ENCODE results near the gene SLC15A1. TPM values are rescaled to one million over a fixed set of nuclear protein-coding genes. Genes with fewer than 3 reads are reported as not detected.

The SLC15A1 gene
- polyA plus RNA-seq, 1 experiment = not detected

- Histone ChIP-seq H3K27ac (ENCODE audit: low read depth, low read length) (no peak overlapping the region), H3K9me3 (ENCODE audit: control insufficient read depth, insufficient read depth, low read length) (no peaks in the 10 kb centered on the region), H3K27me3 (ENCODE audit: control insufficient read depth, insufficient read depth, low read length) (no peaks in the 10 kb centered on the region), H3K4me3 (ENCODE audit: low read depth, low read length) (no peak overlapping the region)
- no peak for DNase-seq (ENCODE audit: low read depth, low spot score)
- CTCF ChIA-PET = no interaction called here
- TF ChIP-seq CTCF (IDR thresholded peaks at IDR 0.05; ENCODE audit: low read depth, low read length) = no peak
- POLR2A ChIA-PET = no interaction called here
These were observed 40.5 kb upstream of the SLC15A1 start for GRCh38 chr13:98792785-98793495.

GRCh38 chr13:98792321-98792720 lies 39.8 kb upstream of the SLC15A1 start:
- H3K27me3 ChIP-seq (ENCODE audit: control insufficient read depth, insufficient read depth, low read length) = peaks cover 1% of the 10 kb centered on the region
- H3K9me3 ChIP-seq (ENCODE audit: control insufficient read depth, insufficient read depth, low read length) = no peaks in the 10 kb centered on the region
- DNase-seq (ENCODE audit: low read depth, low spot score) = no peak
- no peak overlapping the region for H3K4me3 ChIP-seq (ENCODE audit: low read depth, low read length)
- no peak overlapping the region for H3K27ac ChIP-seq (ENCODE audit: low read depth, low read length)
- POLR2A ChIA-PET = no interaction called here
- no peak for TF ChIP-seq CTCF (IDR thresholded peaks at IDR 0.05; ENCODE audit: low read depth, low read length)
- CTCF ChIA-PET = no interaction called here

- Histone ChIP-seq H3K27me3 (ENCODE audit: control insufficient read depth, insufficient read depth, low read length) (peaks cover 2% of the 10 kb centered on the region), H3K9me3 (ENCODE audit: control insufficient read depth, insufficient read depth, low read length) (no peaks in the 10 kb centered on the region), H3K27ac (ENCODE audit: low read depth, low read length) (no peak overlapping the region), H3K4me3 (ENCODE audit: low read depth, low read length) (no peak overlapping the region)
- ChIA-PET POLR2A (no interaction called here), CTCF (no interaction called here)
- no peak for DNase-seq (ENCODE audit: low read depth, low spot score)
- TF ChIP-seq CTCF (IDR thresholded peaks at IDR 0.05; ENCODE audit: low read depth, low read length) = no peak
These were observed 39.1 kb upstream of the SLC15A1 start for GRCh38 chr13:98791611-98792010.

- peaks cover 6% of the 10 kb centered on the region for H3K27me3 ChIP-seq (ENCODE audit: control insufficient read depth, insufficient read depth, low read length)
- H3K9me3 ChIP-seq (ENCODE audit: control insufficient read depth, insufficient read depth, low read length) = no peaks in the 10 kb centered on the region; the same call in 1 of the 2 replicates
- no peak for DNase-seq (ENCODE audit: low read depth, low spot score)
- no peak overlapping the region for H3K4me3 ChIP-seq (ENCODE audit: low read depth, low read length)
- TF ChIP-seq CTCF (IDR thresholded peaks at IDR 0.05; ENCODE audit: low read depth, low read length) = no peak
- CTCF ChIA-PET = no interaction called here
- H3K27ac ChIP-seq (ENCODE audit: low read depth, low read length) = no peak overlapping the region
- POLR2A ChIA-PET = no interaction called here
These were observed 35.5 kb upstream of the SLC15A1 start for GRCh38 chr13:98787996-98788395.

GRCh38 chr13:98787173-98787572 lies 34.7 kb upstream of the SLC15A1 start:
- ChIA-PET CTCF (no interaction called here), POLR2A (no interaction called here)
- Histone ChIP-seq H3K27ac (ENCODE audit: low read depth, low read length) (no peak overlapping the region), H3K9me3 (ENCODE audit: control insufficient read depth, insufficient read depth, low read length) (no peaks in the 10 kb centered on the region; the same call in 1 of the 2 replicates), H3K27me3 (ENCODE audit: control insufficient read depth, insufficient read depth, low read length) (peaks cover 6% of the 10 kb centered on the region), H3K4me3 (ENCODE audit: low read depth, low read length) (no peak overlapping the region)
- no peak for DNase-seq (ENCODE audit: low read depth, low spot score)
- no peak for TF ChIP-seq CTCF (IDR thresholded peaks at IDR 0.05; ENCODE audit: low read depth, low read length)

Measured in AG04450 (cell line).